CD14-positive monocyte (primary cell): Measurements from ENCODE around the gene HAL. TPM values are rescaled to one million over a fixed set of nuclear protein-coding genes. Genes with fewer than 3 reads are reported as not detected.

ENCODE experiments used
- DNase-seq, 3 donors: peaks; one replicate each; pipeline ENCODE4 v3.0.0-alpha.2; 2011 to 2022
- H2AFZ ChIP-seq: 2 replicates; pipeline ENCODE4 v1.6.0; 2012; ENCODE audit warnings: mild to moderate bottlenecking, low read depth, low read length, inconsistent platforms; ENCODE audit not compliant: insufficient read depth, poor library complexity, severe bottlenecking
- H3K27ac ChIP-seq, 2 donors: 1 replicate in 1 of 2; 2 replicates in 1 of 2; pipeline ENCODE4 v1.5.1; 2012 to 2013; ENCODE audit warnings: low read length in 2 of 2, control low read depth in 1 of 2, inconsistent platforms in 1 of 2, low read depth in 1 of 2, mild to moderate bottlenecking in 1 of 2
- H3K27me3 ChIP-seq, 2 donors: one replicate each; pipeline versions ENCODE4 v1.6.0 to v1.6.1; 2011 to 2013; ENCODE audit warnings: low read length in 2 of 2; ENCODE audit not compliant: control insufficient read depth in 2 of 2, insufficient read depth in 2 of 2
- H3K36me3 ChIP-seq, 2 donors: replicated peaks in 1 of 2; 1 replicate in 1 of 2; 2 replicates in 1 of 2; pipeline versions ENCODE4 v1.5.1 to v1.6.1; 2012 to 2013; ENCODE audit warnings: low read length in 2 of 2, control low read depth in 1 of 2, inconsistent platforms in 1 of 2, mild to moderate bottlenecking in 1 of 2; ENCODE audit not compliant: insufficient read depth in 2 of 2, control insufficient read depth in 1 of 2
- H3K4me1 ChIP-seq, 2 donors: 1 replicate in 1 of 2; 2 replicates in 1 of 2; pipeline versions ENCODE4 v1.5.1 to v1.6.1; 2012 to 2013; ENCODE audit warnings: low read length in 2 of 2, control low read depth in 1 of 2, inconsistent platforms in 1 of 2, mild to moderate bottlenecking in 1 of 2, moderate library complexity in 1 of 2; ENCODE audit not compliant: insufficient read depth in 2 of 2, control insufficient read depth in 1 of 2
- H3K4me2 ChIP-seq: replicated peaks from 2 replicates; pipeline ENCODE3; 2012; ENCODE audit warnings: low read length, moderate library complexity, mild to moderate bottlenecking; ENCODE audit not compliant: poor library complexity, severe bottlenecking; ENCODE audit errors: extremely low read depth
- H3K4me3 ChIP-seq, 3 experiments: fragments of 200-600 bp in 1 of 3; sonication (generic) in 1 of 3; replicated peaks in 1 of 3; 1 replicate in 2 of 3; 2 replicates in 1 of 3; pipeline ENCODE4 v1.5.1; 2011 to 2013; ENCODE audit warnings: low read length in 3 of 3, mild to moderate bottlenecking in 3 of 3, control low read depth in 2 of 3, low read depth in 2 of 3, inconsistent platforms in 1 of 3, moderate library complexity in 1 of 3
- H3K79me2 ChIP-seq: 2 replicates; pipeline ENCODE4 v1.6.0; 2012; ENCODE audit warnings: mild to moderate bottlenecking, control low read depth, inconsistent platforms, low read length, moderate library complexity; ENCODE audit not compliant: insufficient read depth
- H3K9ac ChIP-seq: 2 replicates; pipeline ENCODE4 v1.6.0; 2017; ENCODE audit warnings: low read length, mild to moderate bottlenecking; ENCODE audit not compliant: insufficient read depth, poor library complexity, severe bottlenecking
- H3K9me3 ChIP-seq, 2 donors: replicated peaks in 1 of 2; 1 replicate in 1 of 2; 2 replicates in 1 of 2; pipeline versions ENCODE4 v1.5.1 to v1.6.1; 2012 to 2013; ENCODE audit warnings: low read length in 2 of 2, control low read depth in 1 of 2; ENCODE audit not compliant: control insufficient read depth in 1 of 2, insufficient read depth in 1 of 2
- H4K20me1 ChIP-seq: 2 replicates; pipeline ENCODE4 v1.6.0; 2012; ENCODE audit warnings: mild to moderate bottlenecking, low read length, control low read depth, moderate library complexity; ENCODE audit not compliant: insufficient read depth
- H3K27ac Mint-ChIP-seq, 7 donors: one replicate each; pipeline ENCODE4 v1.8.0; 2020; ENCODE audit warnings: mild to moderate bottlenecking in 7 of 7, mixed read lengths in 7 of 7, moderate library complexity in 6 of 7, inconsistent platforms in 2 of 7
- H3K27me3 Mint-ChIP-seq, 3 donors: one replicate each; pipeline ENCODE4 v1.8.0; 2021 to 2022; ENCODE audit warnings: low read depth in 3 of 3, mild to moderate bottlenecking in 3 of 3, mixed read lengths in 3 of 3, moderate library complexity in 3 of 3, inconsistent platforms in 1 of 3
- H3K36me3 Mint-ChIP-seq, 2 donors: one replicate each; pipeline ENCODE4 v1.8.0; 2020; ENCODE audit warnings: mixed read lengths in 2 of 2, inconsistent platforms in 1 of 2, mild to moderate bottlenecking in 1 of 2
- H3K4me1 Mint-ChIP-seq: one replicate; pipeline ENCODE4 v1.8.0; 2020; ENCODE audit warnings: mild to moderate bottlenecking, mixed read lengths
- H3K4me3 Mint-ChIP-seq, 2 donors: one replicate each; pipeline ENCODE4 v1.8.0; 2020; ENCODE audit warnings: mild to moderate bottlenecking in 2 of 2, mixed read lengths in 2 of 2, moderate library complexity in 1 of 2
- H3K9me3 Mint-ChIP-seq, 7 donors: one replicate each; pipeline ENCODE4 v1.8.0; 2020 to 2022; ENCODE audit warnings: mixed read lengths in 7 of 7, mild to moderate bottlenecking in 6 of 7, moderate library complexity in 6 of 7, inconsistent platforms in 2 of 7
- CTCF ChIP-seq: fragments of 200-600 bp; IDR thresholded peaks from one replicate; pipeline ENCODE4 v1.8.0; 2022; ENCODE audit warnings: antibody characterized with exemption, mild to moderate bottlenecking
- WGBS: methylation state at CpG from one replicate; pipeline ENCODE4 v1.1.5; 2013; ENCODE audit warnings: missing lambda C conversion rate; ENCODE audit not compliant: insufficient coverage; 5-methylcytosine and 5-hydroxymethylcytosine counted together
- intact Hi-C, 2 donors: fragments of 100-400 bp; cut with micrococcal nuclease; formaldehyde crosslinking; loops; one replicate each; pipeline versions ENCODE4 v1.15.0 to v1.15.1; 2023
- polyA plus RNA-seq, 3 donors: library from polyadenylated mRNA; depleted of rRNA in 1 of 3; unstranded in 2 of 3; stranded (reverse) in 1 of 3; fragments of 300-500 nt in 2 of 3; fragments of >200 nt in 1 of 3; fragmentation: Illumina TruSeq in 2 of 3; gene quantifications; 1 replicate in 2 of 3; 2 replicates in 1 of 3; pipeline ENCODE4 v1.2.3, GENCODE V29; 2012 to 2021

Gene HAL
- polyA plus RNA-seq, 3 donors: 28.0 to 42.0 (median 29.2) TPM

DNA sequence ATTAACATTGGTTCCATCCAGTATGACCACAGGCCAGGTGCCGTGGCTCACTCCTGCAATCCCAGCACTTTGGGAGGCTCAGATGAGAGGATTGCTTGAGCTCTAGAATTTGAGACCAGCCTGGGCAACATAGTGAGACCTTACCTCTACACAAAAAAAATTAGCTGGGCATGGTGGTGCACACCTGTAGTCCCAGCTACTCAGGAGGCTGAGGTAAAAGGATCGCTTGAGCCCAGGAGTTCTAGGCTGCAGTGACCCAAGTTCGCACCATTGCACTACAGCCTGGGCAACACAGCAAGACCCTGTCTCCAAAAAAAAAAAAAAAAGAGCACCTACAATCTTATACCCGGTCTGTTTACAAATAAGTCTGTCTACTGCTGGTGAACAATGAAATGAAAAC lies 29.4 kb upstream of the HAL start:
- Histone ChIP-seq H3K9ac (no peak overlapping the region), H3K27me3 (no peaks in the 10 kb centered on the region), H3K4me3 (no peak overlapping the region), H3K79me2 (peaks cover 85% of the 10 kb centered on the region), H3K36me3 (peaks cover 68 to 78% of the 10 kb centered on the region in 2 donors), H3K4me1 (peaks cover 50 to 53% of the 10 kb centered on the region in 2 donors), H3K27ac (no peak overlapping the region), H2AFZ (no peak overlapping the region), H3K9me3 (no peaks in the 10 kb centered on the region), H3K4me2 (no peak overlapping the region), H4K20me1 (peaks cover 47% of the 10 kb centered on the region)
- intact Hi-C loops: no loop called here
- no peak overlapping the region for H3K4me3 Mint-ChIP-seq
- no peak for DNase-seq
- H3K27ac Mint-ChIP-seq: peak overlapping the region in 1 of 7 donors; percentile 43
- peaks cover 64 to 82% of the 10 kb centered on the region in 2 donors for H3K36me3 Mint-ChIP-seq
- H3K9me3 Mint-ChIP-seq: peaks cover 0 to 3% (median 0%) of the 10 kb centered on the region in 7 donors
- H3K27me3 Mint-ChIP-seq: no peaks in the 10 kb centered on the region
- 100% methylated on average over 1 of the region's 4 CpGs for WGBS
- H3K4me1 Mint-ChIP-seq: peaks cover 49% of the 10 kb centered on the region
- no peak for TF ChIP-seq CTCF

DNA sequence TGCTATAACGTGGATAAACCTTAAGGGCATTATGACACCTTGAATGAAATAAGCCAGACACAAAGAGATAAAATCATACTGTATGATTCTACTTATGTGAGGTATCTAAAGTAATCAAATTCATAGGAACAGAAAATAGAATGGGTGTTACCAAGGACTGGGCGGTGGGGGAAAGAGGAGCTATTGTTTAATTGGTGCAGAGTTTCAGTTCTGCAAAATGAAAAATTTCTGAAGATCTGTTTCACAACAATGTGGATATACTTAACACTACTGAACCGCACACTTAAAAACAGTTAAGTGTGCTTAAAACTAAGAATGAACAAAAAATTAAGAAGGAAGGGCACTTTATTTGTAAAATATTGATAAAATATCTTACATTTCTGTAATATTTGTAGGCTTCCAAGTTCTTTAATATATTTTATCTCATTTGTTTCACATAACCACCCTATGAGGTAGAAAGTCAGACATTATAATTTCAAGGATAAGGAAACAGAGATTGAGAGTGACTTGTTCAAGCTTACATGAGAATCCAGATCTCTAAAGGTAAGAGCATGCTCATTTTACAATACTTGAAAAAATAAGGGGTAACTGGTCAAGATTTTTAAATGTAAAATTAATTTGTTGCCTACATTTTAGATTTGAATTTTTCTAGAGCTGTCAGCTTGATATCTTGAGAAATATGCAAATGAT lies 24.3 kb upstream of the HAL start:
- peak; percentile 65 to 86 (median 69) for DNase-seq
- H3K9me3 ChIP-seq: no peaks in the 10 kb centered on the region
- peaks cover 73 to 85% of the 10 kb centered on the region in 2 donors for H3K36me3 ChIP-seq
- H3K4me3 ChIP-seq: peak overlapping the region; percentile 2 to 57 (median 26)
- no CpG with 5 or more reads among the region's 3 CpGs for WGBS
- H3K27ac ChIP-seq: peak overlapping the region; percentile 72 to 75
- H3K4me1 ChIP-seq: peaks cover 26 to 29% of the 10 kb centered on the region in 2 donors
- Mint-ChIP-seq H3K4me3 (peak overlapping the region in 1 of 2 donors; percentile 30), H3K4me1 (peaks cover 32% of the 10 kb centered on the region), H3K36me3 (peaks cover 69 to 90% of the 10 kb centered on the region in 2 donors), H3K9me3 (no peaks in the 10 kb centered on the region), H3K27ac (peak overlapping the region; percentile 78 to 94 (median 92)), H3K27me3 (peaks cover 0 to 2% (median 0%) of the 10 kb centered on the region in 3 donors)
- H3K27me3 ChIP-seq: no peaks in the 10 kb centered on the region
- no peak for TF ChIP-seq CTCF
- intact Hi-C loops: no loop called here
- no peak overlapping the region for H2AFZ ChIP-seq
- peak overlapping the region; percentile 15 for H3K9ac ChIP-seq
- H4K20me1 ChIP-seq: peaks cover 12% of the 10 kb centered on the region
- H3K4me2 ChIP-seq: peak overlapping the region; percentile 65
- peaks cover 59% of the 10 kb centered on the region for H3K79me2 ChIP-seq
